ENCODE results near the gene ASMT.
"Not testable (repeated sequence)": the region's sequence is repeated elsewhere in the genome, so short reads cannot be mapped to it uniquely, and the experiment has no call there.

DNA sequence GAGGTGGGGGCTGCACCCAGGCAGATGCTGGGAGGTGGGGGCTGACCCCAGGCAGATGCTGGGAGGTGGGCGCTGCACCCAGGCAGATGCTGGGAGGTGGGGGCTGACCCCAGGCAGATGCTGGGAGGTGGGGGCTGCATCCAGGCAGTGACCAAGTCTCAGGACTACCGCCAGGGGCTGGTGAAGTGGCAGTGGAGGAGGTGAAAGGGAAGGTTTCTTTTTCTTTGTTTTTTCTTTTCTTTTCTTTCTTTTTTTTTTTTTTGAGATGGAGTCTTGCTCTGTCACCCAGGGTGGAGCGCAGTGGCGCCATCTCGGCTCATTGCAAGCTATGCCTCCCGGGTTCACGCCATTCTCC, 10.0 kb downstream of the ASMT start:
- TF ChIP-seq, protein P1, sequence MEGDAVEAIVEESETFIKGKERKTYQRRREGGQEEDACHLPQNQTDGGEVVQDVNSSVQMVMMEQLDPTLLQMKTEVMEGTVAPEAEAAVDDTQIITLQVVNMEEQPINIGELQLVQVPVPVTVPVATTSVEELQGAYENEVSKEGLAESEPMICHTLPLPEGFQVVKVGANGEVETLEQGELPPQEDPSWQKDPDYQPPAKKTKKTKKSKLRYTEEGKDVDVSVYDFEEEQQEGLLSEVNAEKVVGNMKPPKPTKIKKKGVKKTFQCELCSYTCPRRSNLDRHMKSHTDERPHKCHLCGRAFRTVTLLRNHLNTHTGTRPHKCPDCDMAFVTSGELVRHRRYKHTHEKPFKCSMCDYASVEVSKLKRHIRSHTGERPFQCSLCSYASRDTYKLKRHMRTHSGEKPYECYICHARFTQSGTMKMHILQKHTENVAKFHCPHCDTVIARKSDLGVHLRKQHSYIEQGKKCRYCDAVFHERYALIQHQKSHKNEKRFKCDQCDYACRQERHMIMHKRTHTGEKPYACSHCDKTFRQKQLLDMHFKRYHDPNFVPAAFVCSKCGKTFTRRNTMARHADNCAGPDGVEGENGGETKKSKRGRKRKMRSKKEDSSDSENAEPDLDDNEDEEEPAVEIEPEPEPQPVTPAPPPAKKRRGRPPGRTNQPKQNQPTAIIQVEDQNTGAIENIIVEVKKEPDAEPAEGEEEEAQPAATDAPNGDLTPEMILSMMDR (conservative IDR thresholded peaks at IDR 0.05), result not testable (repeated sequence)
- TF ChIP-seq ZFX (IDR thresholded peaks at IDR 0.05), result not testable (repeated sequence)
